Measurements from ENCODE around the gene ATP6V1G2. TPM values are rescaled to one million over a fixed set of nuclear protein-coding genes. Genes with fewer than 3 reads are reported as not detected.
A peak's percentile ranks its signal among the peaks of the same experiment; 100 is the strongest.

The ATP6V1G2 gene
- total RNA-seq, 1 donor from 2014 or later: 6.8 TPM

GRCh38 chr6:31535538-31536324 is 10.7 kb downstream of the ATP6V1G2 start:
- peaks cover 73% of the 10 kb centered on the region for H3K36me3 Mint-ChIP-seq
- no peak overlapping the region for H3K27ac Mint-ChIP-seq

GRCh38 chr6:31534521-31535040 is 11.8 kb downstream of the ATP6V1G2 start:
- H3K36me3 Mint-ChIP-seq: peaks cover 72% of the 10 kb centered on the region
- TF ChIP-seq CTCF (IDR thresholded peaks at IDR 0.05): no peak
- TF ChIP-seq EZH2phosphoT487 (IDR thresholded peaks at IDR 0.05): no peak
- no peak for TF ChIP-seq EZH2 (IDR thresholded peaks at IDR 0.05)
- H3K36me3 ChIP-seq: peaks cover 47% of the 10 kb centered on the region
- no peak overlapping the region for H2AFZ ChIP-seq (replicated peaks)
- H3K4me1 Mint-ChIP-seq: peaks cover 14% of the 10 kb centered on the region
- peaks cover 7% of the 10 kb centered on the region for H3K4me1 ChIP-seq
- peaks cover 87% of the 10 kb centered on the region for H3F3A ChIP-seq (ENCODE audit: low read depth)
- no peak for DNase-seq (ENCODE audit: low spot score)
- H3K27me3 Mint-ChIP-seq (ENCODE audit: insufficient read depth, low read depth): peaks cover 4% of the 10 kb centered on the region
- H3K9me3 Mint-ChIP-seq: no peaks in the 10 kb centered on the region
- no peaks in the 10 kb centered on the region for H3K9me3 ChIP-seq (ENCODE audit: low read depth)
- no peak overlapping the region for H3K4me2 ChIP-seq
- H3K4me3 Mint-ChIP-seq: no peak overlapping the region
- H3K9ac ChIP-seq: no peak overlapping the region
- H4K20me1 ChIP-seq (ENCODE audit: low read depth): peaks cover 99% of the 10 kb centered on the region
- H3K27ac ChIP-seq: peak overlapping the region; percentile 20
- H3K79me2 ChIP-seq (ENCODE audit: low read depth): peaks cover 74% of the 10 kb centered on the region
- no peak overlapping the region for H3K4me3 ChIP-seq
- no peak overlapping the region for H3K27ac Mint-ChIP-seq
- H3K27me3 ChIP-seq: no peaks in the 10 kb centered on the region

More at GRCh38 chr6:31535538-31536324, 10.7 kb downstream of the ATP6V1G2 start:
- H3K79me2 ChIP-seq (ENCODE audit: low read depth): peaks cover 85% of the 10 kb centered on the region
- no peak overlapping the region for H2AFZ ChIP-seq (replicated peaks)
- no peaks in the 10 kb centered on the region for H3K27me3 ChIP-seq
- Mint-ChIP-seq H3K4me3 (no peak overlapping the region), H3K27me3 (ENCODE audit: insufficient read depth, low read depth) (peaks cover 6% of the 10 kb centered on the region), H3K4me1 (peaks cover 25% of the 10 kb centered on the region), H3K9me3 (no peaks in the 10 kb centered on the region)
- no peak overlapping the region for H3K4me3 ChIP-seq
- peaks cover 85% of the 10 kb centered on the region for H3F3A ChIP-seq (ENCODE audit: low read depth)
- no peaks in the 10 kb centered on the region for H3K9me3 ChIP-seq (ENCODE audit: low read depth)
- H3K4me1 ChIP-seq: peaks cover 16% of the 10 kb centered on the region
- no peak overlapping the region for H3K4me2 ChIP-seq
- no peak overlapping the region for H3K9ac ChIP-seq
- DNase-seq (ENCODE audit: low spot score): no peak
- TF ChIP-seq EZH2phosphoT487 (IDR thresholded peaks at IDR 0.05) (no peak), CTCF (IDR thresholded peaks at IDR 0.05) (no peak), EZH2 (IDR thresholded peaks at IDR 0.05) (no peak)
- H3K27ac ChIP-seq: no peak overlapping the region
- peaks cover 52% of the 10 kb centered on the region for H3K36me3 ChIP-seq
- peaks cover 99% of the 10 kb centered on the region for H4K20me1 ChIP-seq (ENCODE audit: low read depth)

- no peak overlapping the region for H3K4me3 ChIP-seq
- no peak for DNase-seq (ENCODE audit: low spot score)
- Mint-ChIP-seq H3K4me3 (no peak overlapping the region), H3K4me1 (peaks cover 9% of the 10 kb centered on the region), H3K27ac (no peak overlapping the region), H3K9me3 (no peaks in the 10 kb centered on the region), H3K27me3 (ENCODE audit: insufficient read depth, low read depth) (peaks cover 4% of the 10 kb centered on the region), H3K36me3 (peaks cover 67% of the 10 kb centered on the region)
- H3K9me3 ChIP-seq (ENCODE audit: low read depth): no peaks in the 10 kb centered on the region
- H3K4me2 ChIP-seq: no peak overlapping the region
- peaks cover 86% of the 10 kb centered on the region for H3F3A ChIP-seq (ENCODE audit: low read depth)
- no peak overlapping the region for H2AFZ ChIP-seq (replicated peaks)
- H3K9ac ChIP-seq: no peak overlapping the region
- peaks cover 1% of the 10 kb centered on the region for H3K4me1 ChIP-seq
- no peak for TF ChIP-seq CTCF (IDR thresholded peaks at IDR 0.05)
- H4K20me1 ChIP-seq (ENCODE audit: low read depth): peaks cover 99% of the 10 kb centered on the region
- H3K79me2 ChIP-seq (ENCODE audit: low read depth): peaks cover 68% of the 10 kb centered on the region
- no peaks in the 10 kb centered on the region for H3K27me3 ChIP-seq
- H3K27ac ChIP-seq: no peak overlapping the region
- peaks cover 42% of the 10 kb centered on the region for H3K36me3 ChIP-seq
These were observed 12.4 kb downstream of the ATP6V1G2 start for GRCh38 chr6:31534011-31534410.

Data from neural progenitor cell (in vitro differentiated cells).